GM12878 (cell line): ENCODE results near the gene LST1. TPM values are rescaled to one million over a fixed set of nuclear protein-coding genes. Genes with fewer than 3 reads are reported as not detected.
A peak's percentile ranks its signal among the peaks of the same experiment; 100 is the strongest.

ENCODE experiments used
- ATF2 ChIP-seq: IDR thresholded peaks from 2 replicates; pipeline ENCODE4 v1.6.1; 2012; ENCODE audit warnings: low read length, inconsistent platforms
- BACH1 ChIP-seq: fragments of 450-650 bp; IDR thresholded peaks from 2 replicates; pipeline ENCODE4 v1.6.1; 2017; ENCODE audit warnings: mild to moderate bottlenecking, borderline replicate concordance
- BCL11A ChIP-seq: IDR thresholded peaks from 2 replicates; pipeline ENCODE4 v1.6.1; 2011; ENCODE audit warnings: low read depth, low read length
- EED ChIP-seq: sonication (generic); IDR thresholded peaks from 2 replicates; pipeline ENCODE4 v1.6.1; 2016; ENCODE audit warnings: antibody characterized with exemption, low read depth
- ESRRA ChIP-seq: IDR thresholded peaks from 2 replicates; pipeline ENCODE4 v1.6.1; 2012; ENCODE audit warnings: mild to moderate bottlenecking, low read length, improper control_type of control experiment
- HDGF ChIP-seq: fragments of 450-650 bp; IDR thresholded peaks from 2 replicates; pipeline ENCODE4 v1.6.1; 2016; ENCODE audit warnings: antibody characterized with exemption
- KAT2A ChIP-seq: conservative IDR thresholded peaks from 2 replicates; pipeline ENCODE4 v1.6.1; 2011; ENCODE audit warnings: low read depth, low read length; ENCODE audit not compliant: control insufficient read depth
- KDM1A ChIP-seq: fragments of 200-600 bp; sonication (generic); IDR thresholded peaks from 2 replicates; pipeline ENCODE4 v1.6.1; 2016; ENCODE audit warnings: borderline replicate concordance
- PML ChIP-seq: IDR thresholded peaks from 2 replicates; pipeline ENCODE4 v1.6.1; 2012; ENCODE audit warnings: low read length, inconsistent platforms
- RAD51 ChIP-seq: fragments of 450-650 bp; IDR thresholded peaks from 2 replicates; pipeline ENCODE4 v1.6.1; 2016; ENCODE audit warnings: moderate library complexity, mild to moderate bottlenecking, inconsistent platforms
- RCOR1 ChIP-seq: conservative IDR thresholded peaks from 2 replicates; pipeline ENCODE4 v1.6.1; 2012; ENCODE audit warnings: low read depth, low read length, improper control_type of control experiment
- USF1 ChIP-seq: IDR thresholded peaks from 2 replicates; pipeline ENCODE4 v1.6.1; 2011; ENCODE audit warnings: borderline replicate concordance, low read depth, mild to moderate bottlenecking, moderate library complexity, mixed read lengths, low read length; ENCODE audit not compliant: insufficient read depth; ENCODE audit errors: extremely low read length
- ZNF217 ChIP-seq: fragments of 450-650 bp; IDR thresholded peaks from 2 replicates; pipeline ENCODE4 v1.6.1; 2017; ENCODE audit warnings: antibody characterized with exemption, mild to moderate bottlenecking
- ZNF24 ChIP-seq: fragments of 450-650 bp; IDR thresholded peaks from 2 replicates; pipeline ENCODE4 v1.6.1; 2017; ENCODE audit warnings: antibody characterized with exemption, mild to moderate bottlenecking
- ZSCAN29 ChIP-seq: fragments of 450-650 bp; IDR thresholded peaks from 2 replicates; pipeline ENCODE4 v1.6.1; 2017; ENCODE audit warnings: mild to moderate bottlenecking, moderate library complexity
- polyA plus RNA-seq, 11 experiments: library from polyadenylated mRNA; depleted of rRNA in 4 of 11; unstranded in 6 of 11; stranded (reverse) in 5 of 11; fragments of >200 nt; fragmentation: Nextera tagmentation in 4 of 11; fragmentation: Illumina TruSeq in 1 of 11; extraction: Ambion mirVana in 4 of 11; extraction: Trizol in 1 of 11; gene quantifications; 1 replicate in 1 of 11; 2 replicates in 10 of 11; pipeline versions ENCODE4 v1.2.1 to v1.2.3, GENCODE V29; 2011 to 2016; ENCODE audit warnings: inconsistent platforms in 2 of 11, missing spikeins in 2 of 11, low read depth in 1 of 11
- total RNA-seq, 4 experiments: library from RNA; depleted of rRNA in 3 of 4; stranded (reverse); fragments of >200 nt in 3 of 4; fragmentation: Illumina TruSeq in 1 of 4; extraction: Trizol in 1 of 4; gene quantifications; 2 replicates each; pipeline versions ENCODE4 v1.2.1 to v1.2.3, GENCODE V29; 2013 to 2021
- TF ChIP-seq, protein P1 (sequence below): IDR thresholded peaks from 2 replicates; pipeline ENCODE4 v1.6.1; 2012; ENCODE audit warnings: low read depth, low read length, improper control_type of control experiment
- TF ChIP-seq, protein P2 (sequence below): fragments of 450-650 bp; IDR thresholded peaks from 2 replicates; pipeline ENCODE4 v1.6.1; 2017; ENCODE audit warnings: mild to moderate bottlenecking, moderate library complexity
- TF ChIP-seq, protein P3 (sequence below): fragments of 450-650 bp; IDR thresholded peaks from 2 replicates; pipeline ENCODE4 v1.6.1; 2017; ENCODE audit warnings: low read depth, mild to moderate bottlenecking, moderate library complexity
- TF ChIP-seq, protein P4 (sequence below): fragments of 450-650 bp; IDR thresholded peaks from 2 replicates; pipeline ENCODE4 v1.6.1; 2017; ENCODE audit warnings: mild to moderate bottlenecking

LST1 gene
- total and polyA plus RNA-seq, 10 of the 15 experiments (the other 5 are each of a cell fraction or from before 2014, with no cell fraction given), result 4.1 to 35.5 (median 16.4) TPM

GRCh38 chr6:31559958-31560696, 25.9 kb upstream of the LST1 start (continued):
- peak; percentile 13 for TF ChIP-seq BACH1
- TF ChIP-seq, protein P1, sequence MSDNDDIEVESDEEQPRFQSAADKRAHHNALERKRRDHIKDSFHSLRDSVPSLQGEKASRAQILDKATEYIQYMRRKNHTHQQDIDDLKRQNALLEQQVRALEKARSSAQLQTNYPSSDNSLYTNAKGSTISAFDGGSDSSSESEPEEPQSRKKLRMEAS, result no peak
- TF ChIP-seq PML, result no peak
- no peak for TF ChIP-seq ESRRA
- TF ChIP-seq KDM1A, result no peak
- TF ChIP-seq EED, result peak; percentile 90
- TF ChIP-seq ATF2, result peak; percentile 88
- TF ChIP-seq KAT2A, result no peak
- no peak for TF ChIP-seq ZNF24
- TF ChIP-seq, protein P2, sequence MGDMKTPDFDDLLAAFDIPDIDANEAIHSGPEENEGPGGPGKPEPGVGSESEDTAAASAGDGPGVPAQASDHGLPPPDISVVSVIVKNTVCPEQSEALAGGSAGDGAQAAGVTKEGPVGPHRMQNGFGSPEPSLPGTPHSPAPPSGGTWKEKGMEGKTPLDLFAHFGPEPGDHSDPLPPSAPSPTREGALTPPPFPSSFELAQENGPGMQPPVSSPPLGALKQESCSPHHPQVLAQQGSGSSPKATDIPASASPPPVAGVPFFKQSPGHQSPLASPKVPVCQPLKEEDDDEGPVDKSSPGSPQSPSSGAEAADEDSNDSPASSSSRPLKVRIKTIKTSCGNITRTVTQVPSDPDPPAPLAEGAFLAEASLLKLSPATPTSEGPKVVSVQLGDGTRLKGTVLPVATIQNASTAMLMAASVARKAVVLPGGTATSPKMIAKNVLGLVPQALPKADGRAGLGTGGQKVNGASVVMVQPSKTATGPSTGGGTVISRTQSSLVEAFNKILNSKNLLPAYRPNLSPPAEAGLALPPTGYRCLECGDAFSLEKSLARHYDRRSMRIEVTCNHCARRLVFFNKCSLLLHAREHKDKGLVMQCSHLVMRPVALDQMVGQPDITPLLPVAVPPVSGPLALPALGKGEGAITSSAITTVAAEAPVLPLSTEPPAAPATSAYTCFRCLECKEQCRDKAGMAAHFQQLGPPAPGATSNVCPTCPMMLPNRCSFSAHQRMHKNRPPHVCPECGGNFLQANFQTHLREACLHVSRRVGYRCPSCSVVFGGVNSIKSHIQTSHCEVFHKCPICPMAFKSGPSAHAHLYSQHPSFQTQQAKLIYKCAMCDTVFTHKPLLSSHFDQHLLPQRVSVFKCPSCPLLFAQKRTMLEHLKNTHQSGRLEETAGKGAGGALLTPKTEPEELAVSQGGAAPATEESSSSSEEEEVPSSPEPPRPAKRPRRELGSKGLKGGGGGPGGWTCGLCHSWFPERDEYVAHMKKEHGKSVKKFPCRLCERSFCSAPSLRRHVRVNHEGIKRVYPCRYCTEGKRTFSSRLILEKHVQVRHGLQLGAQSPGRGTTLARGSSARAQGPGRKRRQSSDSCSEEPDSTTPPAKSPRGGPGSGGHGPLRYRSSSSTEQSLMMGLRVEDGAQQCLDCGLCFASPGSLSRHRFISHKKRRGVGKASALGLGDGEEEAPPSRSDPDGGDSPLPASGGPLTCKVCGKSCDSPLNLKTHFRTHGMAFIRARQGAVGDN, result 0 out of 2 replicates have a peak, but pooled peaks have one; percentile 22
- TF ChIP-seq ZSCAN29, result no peak
- TF ChIP-seq BCL11A, result peak; percentile 77; the same call in 1 of the 2 replicates
- TF ChIP-seq, protein P3, sequence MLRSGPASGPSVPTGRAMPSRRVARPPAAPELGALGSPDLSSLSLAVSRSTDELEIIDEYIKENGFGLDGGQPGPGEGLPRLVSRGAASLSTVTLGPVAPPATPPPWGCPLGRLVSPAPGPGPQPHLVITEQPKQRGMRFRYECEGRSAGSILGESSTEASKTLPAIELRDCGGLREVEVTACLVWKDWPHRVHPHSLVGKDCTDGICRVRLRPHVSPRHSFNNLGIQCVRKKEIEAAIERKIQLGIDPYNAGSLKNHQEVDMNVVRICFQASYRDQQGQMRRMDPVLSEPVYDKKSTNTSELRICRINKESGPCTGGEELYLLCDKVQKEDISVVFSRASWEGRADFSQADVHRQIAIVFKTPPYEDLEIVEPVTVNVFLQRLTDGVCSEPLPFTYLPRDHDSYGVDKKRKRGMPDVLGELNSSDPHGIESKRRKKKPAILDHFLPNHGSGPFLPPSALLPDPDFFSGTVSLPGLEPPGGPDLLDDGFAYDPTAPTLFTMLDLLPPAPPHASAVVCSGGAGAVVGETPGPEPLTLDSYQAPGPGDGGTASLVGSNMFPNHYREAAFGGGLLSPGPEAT, result peak; percentile 67; the same call in 1 of the 2 replicates
- TF ChIP-seq USF1, result no peak
- TF ChIP-seq ZNF217, result no peak
- TF ChIP-seq, protein P4, sequence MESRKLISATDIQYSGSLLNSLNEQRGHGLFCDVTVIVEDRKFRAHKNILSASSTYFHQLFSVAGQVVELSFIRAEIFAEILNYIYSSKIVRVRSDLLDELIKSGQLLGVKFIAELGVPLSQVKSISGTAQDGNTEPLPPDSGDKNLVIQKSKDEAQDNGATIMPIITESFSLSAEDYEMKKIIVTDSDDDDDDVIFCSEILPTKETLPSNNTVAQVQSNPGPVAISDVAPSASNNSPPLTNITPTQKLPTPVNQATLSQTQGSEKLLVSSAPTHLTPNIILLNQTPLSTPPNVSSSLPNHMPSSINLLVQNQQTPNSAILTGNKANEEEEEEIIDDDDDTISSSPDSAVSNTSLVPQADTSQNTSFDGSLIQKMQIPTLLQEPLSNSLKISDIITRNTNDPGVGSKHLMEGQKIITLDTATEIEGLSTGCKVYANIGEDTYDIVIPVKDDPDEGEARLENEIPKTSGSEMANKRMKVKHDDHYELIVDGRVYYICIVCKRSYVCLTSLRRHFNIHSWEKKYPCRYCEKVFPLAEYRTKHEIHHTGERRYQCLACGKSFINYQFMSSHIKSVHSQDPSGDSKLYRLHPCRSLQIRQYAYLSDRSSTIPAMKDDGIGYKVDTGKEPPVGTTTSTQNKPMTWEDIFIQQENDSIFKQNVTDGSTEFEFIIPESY, result no peak
- TF ChIP-seq RAD51, result no peak
- TF ChIP-seq HDGF, result peak; percentile 33; the same call in 1 of the 2 replicates
- TF ChIP-seq RCOR1, result no peak
